NT2/D1 (cell line): Measurements from ENCODE around the gene IL18.

Experiments
- SUZ12 ChIP-seq: IDR thresholded peaks from 2 replicates; pipeline ENCODE4 v1.6.1; 2011; ENCODE audit not compliant: insufficient read length, insufficient read depth; ENCODE audit errors: extremely low read depth
- YY1 ChIP-seq: IDR thresholded peaks from 2 replicates; pipeline ENCODE4 v1.6.1; 2011; ENCODE audit not compliant: insufficient read length, insufficient read depth
- ZNF274 ChIP-seq: IDR thresholded peaks from 2 replicates; pipeline ENCODE4 v1.6.1; 2011; ENCODE audit warnings: mild to moderate bottlenecking, low read depth, low read length

- TF ChIP-seq YY1 (no peak), ZNF274 (no peak), SUZ12 (no peak)
Observed at GRCh38 chr11:112182867-112183266, 19.0 kb upstream of the IL18 start.
